ENCODE results near the gene HK1.

Gene HK1

DNA sequence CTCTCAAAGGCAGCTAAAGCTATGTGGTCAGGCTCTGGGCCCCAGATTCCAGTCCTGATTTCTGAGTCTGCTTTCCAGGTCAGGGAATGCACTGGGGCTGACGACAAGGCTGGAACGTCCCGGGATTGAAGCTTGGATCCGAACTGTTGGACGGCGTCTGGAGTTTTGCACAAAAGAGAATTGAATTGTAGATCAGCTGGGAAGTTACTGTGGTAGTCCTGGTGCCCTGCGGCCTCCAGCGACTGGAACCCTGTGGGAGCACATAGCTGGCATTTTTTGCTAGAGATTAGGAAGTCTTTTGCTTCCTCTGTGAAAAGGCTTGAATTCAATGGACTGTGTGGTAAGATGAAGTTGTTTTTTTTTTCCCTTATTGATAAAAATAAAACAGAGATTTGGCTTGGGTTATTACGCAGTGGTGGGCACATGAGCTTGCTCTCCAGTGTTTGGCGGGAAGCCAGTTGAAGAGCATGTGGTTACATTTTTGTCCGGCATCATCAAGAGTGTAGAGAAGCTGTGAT lies at the start of gene HK1:
Gene HK1, plus strand, starts transcription at position 51 of the 518 bp plus-strand sequence.
- Mint-ChIP-seq H3K27me3 (peaks cover 15% of the 10 kb centered on the region), H3K4me1 (no peaks in the 10 kb centered on the region), H3K9me3 (no peaks in the 10 kb centered on the region), H3K27ac (no peak within 1 kb of the TSS), H3K4me3 (no peak within 1 kb of the TSS)
- DNase-seq (no peak), ATAC-seq (no peak)

DNA sequence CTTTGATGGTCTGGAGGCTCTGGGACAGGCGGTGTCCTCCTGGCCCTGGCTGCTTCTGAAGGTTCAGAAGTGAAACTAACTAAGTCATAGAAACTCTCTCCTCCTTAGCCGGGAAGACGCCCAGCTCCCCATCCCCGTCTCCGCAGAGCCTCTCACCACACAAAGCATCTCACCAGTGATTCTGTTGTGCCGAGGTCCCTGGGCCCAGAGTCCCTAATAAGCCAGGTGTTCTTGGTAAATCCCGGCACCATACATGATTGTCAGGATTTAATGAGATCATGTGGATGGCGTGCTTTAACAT lies 48.7 kb upstream of the HK1 start:
- no peak for ATAC-seq
- peak overlapping the region in 1 of 2 donors; percentile 98 for H3K27ac Mint-ChIP-seq
- no peaks in the 10 kb centered on the region for H3K9me3 Mint-ChIP-seq
- peaks cover 13% of the 10 kb centered on the region for H3K27me3 Mint-ChIP-seq
- peak overlapping the region; percentile 84 to 87 for H3K4me3 Mint-ChIP-seq
- DNase-seq = no peak
- H3K4me1 Mint-ChIP-seq = peaks cover 64% of the 10 kb centered on the region

DNA sequence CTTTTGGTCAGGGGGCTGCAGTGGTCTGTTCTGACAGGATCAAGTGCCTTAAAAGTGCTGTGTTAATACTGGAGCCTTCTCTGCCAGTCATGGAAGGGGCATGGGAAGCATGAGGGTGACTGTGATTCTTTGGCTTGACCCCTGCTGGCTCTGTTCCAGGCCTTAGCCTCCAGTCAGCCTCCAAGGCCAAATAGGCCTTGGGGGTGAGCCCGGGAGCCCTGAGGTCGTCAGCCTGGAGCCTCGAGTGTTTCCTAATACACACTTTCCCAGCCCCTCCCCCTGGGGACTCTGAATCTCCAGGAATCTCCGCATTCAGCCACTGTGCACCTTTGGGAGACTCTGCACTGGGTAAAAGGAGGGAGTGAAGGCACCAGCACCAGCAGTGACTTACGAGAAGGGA lies 48.2 kb upstream of the HK1 start:
- H3K4me3 Mint-ChIP-seq = peak overlapping the region; percentile 84 to 87
- ATAC-seq = no peak

DNA sequence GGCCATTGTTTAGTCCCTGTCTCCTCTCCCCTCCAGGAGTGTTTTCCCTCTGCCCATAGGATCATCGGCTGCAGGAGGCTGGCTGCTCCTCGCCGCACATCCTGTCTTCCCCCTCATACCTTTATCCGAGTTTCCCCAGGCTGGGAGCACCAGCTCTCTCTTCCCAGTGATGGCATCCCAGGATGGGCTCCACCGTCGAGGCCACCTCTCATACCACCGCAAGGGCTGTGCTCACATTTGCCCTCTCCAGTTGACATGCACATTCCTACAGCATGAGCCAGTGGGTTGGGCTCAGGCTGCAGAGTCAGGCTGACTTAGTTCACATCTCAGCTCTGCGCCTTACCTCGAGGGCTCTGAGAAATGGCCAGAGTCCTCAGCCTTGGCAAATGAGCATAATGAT lies 46.0 kb upstream of the HK1 start:
- H3K4me1 Mint-ChIP-seq = peaks cover 49% of the 10 kb centered on the region
- peaks cover 13% of the 10 kb centered on the region for H3K27me3 Mint-ChIP-seq

More for the DNA sequence above, 48.2 kb upstream of the HK1 start:
- no peak for DNase-seq
- H3K4me1 Mint-ChIP-seq = peaks cover 58% of the 10 kb centered on the region
- no peaks in the 10 kb centered on the region for H3K9me3 Mint-ChIP-seq
- H3K27me3 Mint-ChIP-seq = peaks cover 13% of the 10 kb centered on the region
- H3K27ac Mint-ChIP-seq = no peak overlapping the region

DNA sequence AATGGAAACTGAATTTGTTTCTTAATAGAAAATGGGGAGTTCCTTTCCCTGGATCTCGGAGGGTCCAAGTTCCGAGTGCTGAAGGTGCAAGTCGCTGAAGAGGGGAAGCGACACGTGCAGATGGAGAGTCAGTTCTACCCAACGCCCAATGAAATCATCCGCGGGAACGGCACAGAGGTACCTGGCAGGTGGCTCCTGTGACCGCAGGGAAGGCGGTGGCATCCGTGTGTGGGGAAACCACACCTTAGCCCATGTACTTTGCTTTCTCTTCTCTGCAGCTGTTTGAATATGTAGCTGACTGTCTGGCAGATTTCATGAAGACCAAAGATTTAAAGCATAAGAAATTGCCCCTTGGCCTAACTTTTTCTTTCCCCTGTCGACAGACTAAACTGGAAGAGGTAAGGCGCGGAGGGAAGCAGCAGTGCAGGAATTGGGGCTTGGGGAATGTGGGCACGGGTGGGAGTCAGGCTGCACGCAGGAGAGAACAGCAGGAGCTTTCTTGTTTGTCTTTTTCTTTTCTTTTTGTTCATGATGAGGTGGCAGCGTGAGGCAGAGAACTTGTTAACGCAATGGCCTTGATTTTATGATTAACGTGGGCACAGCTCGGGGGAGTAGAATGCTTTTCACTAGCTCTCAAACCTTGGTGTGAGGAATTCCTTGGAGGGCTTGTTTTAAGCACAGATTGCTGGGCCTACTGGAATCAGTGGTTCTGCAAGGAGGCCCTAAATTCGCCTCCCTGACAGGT lies 45.4 kb upstream of the HK1 start:
- peak overlapping the region; percentile 4 to 45 for H3K4me3 Mint-ChIP-seq
- DNase-seq (no peak), ATAC-seq (no peak)
- H3K27ac Mint-ChIP-seq = peak overlapping the region in 1 of 2 donors; percentile 43
- H3K27me3 Mint-ChIP-seq = peaks cover 13% of the 10 kb centered on the region
- peaks cover 42% of the 10 kb centered on the region for H3K4me1 Mint-ChIP-seq
- H3K9me3 Mint-ChIP-seq = no peaks in the 10 kb centered on the region

More for the DNA sequence above, 46.0 kb upstream of the HK1 start:
- ATAC-seq (no peak), DNase-seq (no peak)
- Mint-ChIP-seq H3K4me3 (no peak overlapping the region), H3K27ac (peak overlapping the region in 1 of 2 donors; percentile 0), H3K9me3 (no peaks in the 10 kb centered on the region)

DNA sequence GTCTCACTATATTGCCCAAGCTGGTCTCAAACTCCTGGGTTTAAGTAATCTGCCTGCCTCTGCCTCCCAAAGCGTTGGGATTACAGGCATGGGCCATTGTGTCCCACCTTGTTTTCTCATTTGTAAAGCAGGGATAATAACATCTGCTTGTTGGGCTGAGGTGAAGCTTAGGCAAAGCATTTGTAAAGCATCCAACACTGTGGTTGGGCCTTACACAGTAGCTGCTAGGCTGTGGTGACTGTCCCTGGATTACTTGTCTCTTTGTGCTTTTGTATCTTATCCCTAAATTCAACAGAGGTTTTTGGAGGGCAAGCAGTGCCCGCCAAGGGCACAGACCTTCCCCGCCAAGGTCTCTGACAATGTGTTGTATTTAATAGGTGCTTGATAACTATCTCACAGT lies 43.8 kb upstream of the HK1 start:
- Mint-ChIP-seq H3K4me3 (no peak overlapping the region), H3K9me3 (no peaks in the 10 kb centered on the region), H3K4me1 (peaks cover 27% of the 10 kb centered on the region), H3K27ac (no peak overlapping the region), H3K27me3 (peaks cover 13% of the 10 kb centered on the region)
- ATAC-seq (no peak), DNase-seq (no peak)

DNA sequence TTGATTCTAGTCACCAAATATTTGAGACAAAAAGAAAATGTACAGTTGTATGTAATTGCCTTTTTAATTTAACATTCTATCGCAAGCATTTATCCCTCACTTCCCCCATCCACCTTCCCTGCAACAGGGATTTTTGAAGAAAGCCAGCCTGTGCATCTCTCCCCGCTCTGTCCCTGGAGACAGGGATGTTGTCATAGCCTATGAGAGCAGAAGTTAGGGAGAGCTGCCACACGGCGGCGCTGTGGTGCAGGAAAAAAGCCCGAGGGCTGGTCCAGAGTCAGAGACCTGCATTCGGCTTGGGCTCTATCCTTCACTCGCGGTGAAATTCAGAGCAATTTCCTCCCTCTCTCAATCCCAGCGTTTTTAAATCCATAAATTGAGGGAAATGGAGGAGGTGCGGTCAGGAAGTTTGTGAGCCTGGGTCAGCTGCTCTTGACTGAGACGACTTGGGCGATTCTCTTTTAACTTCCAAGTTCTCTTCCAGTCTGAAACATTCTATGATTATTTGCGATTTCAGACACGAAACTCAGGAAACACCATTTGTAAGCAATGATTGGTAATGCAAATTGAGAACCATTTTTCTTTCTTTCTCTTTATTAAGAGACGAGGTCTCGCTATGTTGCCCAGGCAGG lies 40.7 kb upstream of the HK1 start:
- Mint-ChIP-seq H3K4me3 (peak overlapping the region in 1 of 2 donors; percentile 11), H3K4me1 (peaks cover 9% of the 10 kb centered on the region), H3K27me3 (no peaks in the 10 kb centered on the region), H3K27ac (no peak overlapping the region), H3K9me3 (no peaks in the 10 kb centered on the region)
- ATAC-seq (peak; percentile 99), DNase-seq (peak; percentile 82 to 83)

DNA sequence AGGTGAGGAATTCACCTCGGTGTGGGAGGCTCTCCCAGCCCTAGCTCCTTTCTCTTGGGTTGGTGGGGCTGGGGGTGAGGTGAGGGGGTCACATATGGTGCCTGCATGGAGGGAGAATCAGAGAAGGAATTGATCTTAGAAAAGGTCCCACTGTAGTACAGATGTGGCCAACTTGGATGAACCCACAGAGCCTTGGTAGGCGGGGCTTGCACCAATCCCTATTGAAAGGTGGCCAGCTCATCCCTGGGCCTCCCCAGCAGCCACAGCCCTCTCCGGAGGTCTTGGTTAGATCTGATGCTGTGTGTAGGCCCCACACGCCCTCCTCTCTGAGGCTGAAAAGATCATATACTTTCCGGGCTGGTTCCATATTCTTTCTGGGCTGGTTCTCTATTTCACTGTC lies 39.2 kb upstream of the HK1 start:
- H3K27ac Mint-ChIP-seq = no peak overlapping the region
- DNase-seq = no peak
- H3K4me3 Mint-ChIP-seq = no peak overlapping the region
- no peak for ATAC-seq
- no peaks in the 10 kb centered on the region for H3K27me3 Mint-ChIP-seq
- H3K4me1 Mint-ChIP-seq = no peaks in the 10 kb centered on the region
- no peaks in the 10 kb centered on the region for H3K9me3 Mint-ChIP-seq

DNA sequence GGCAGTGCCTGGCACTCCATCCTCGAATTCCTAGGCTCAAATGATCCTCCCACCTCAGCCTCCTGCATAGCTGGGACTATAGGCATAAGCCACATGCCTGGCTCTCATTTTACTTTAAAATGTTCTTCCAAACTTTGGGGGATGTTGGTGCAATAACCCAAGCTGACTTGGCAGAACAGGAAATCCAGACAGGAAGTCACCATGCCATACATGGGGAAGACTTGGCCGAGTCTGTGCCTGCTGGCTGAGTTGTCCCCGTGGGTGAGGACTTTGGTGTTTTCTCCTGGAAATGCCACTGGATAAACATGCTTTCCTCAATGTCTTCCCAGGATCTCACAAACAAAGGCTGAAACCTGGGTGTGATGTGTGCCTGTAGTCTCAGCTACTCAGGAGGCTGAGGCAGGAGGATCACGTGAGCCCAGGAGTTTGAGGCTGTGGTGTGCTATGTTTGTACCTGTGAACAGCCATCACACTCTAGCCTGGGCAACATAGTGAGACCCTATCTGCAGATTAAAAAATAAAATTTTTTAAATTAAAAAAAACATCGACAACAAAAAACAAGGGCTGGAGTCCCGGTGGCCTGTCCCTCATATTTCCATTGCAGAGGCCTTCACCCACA lies 38.4 kb upstream of the HK1 start:
- H3K27me3 Mint-ChIP-seq = no peaks in the 10 kb centered on the region
- H3K9me3 Mint-ChIP-seq = no peaks in the 10 kb centered on the region
- no peaks in the 10 kb centered on the region for H3K4me1 Mint-ChIP-seq
- ATAC-seq = no peak
- no peak for DNase-seq
- H3K4me3 Mint-ChIP-seq = no peak overlapping the region
- peak overlapping the region in 1 of 2 donors; percentile 11 for H3K27ac Mint-ChIP-seq

DNA sequence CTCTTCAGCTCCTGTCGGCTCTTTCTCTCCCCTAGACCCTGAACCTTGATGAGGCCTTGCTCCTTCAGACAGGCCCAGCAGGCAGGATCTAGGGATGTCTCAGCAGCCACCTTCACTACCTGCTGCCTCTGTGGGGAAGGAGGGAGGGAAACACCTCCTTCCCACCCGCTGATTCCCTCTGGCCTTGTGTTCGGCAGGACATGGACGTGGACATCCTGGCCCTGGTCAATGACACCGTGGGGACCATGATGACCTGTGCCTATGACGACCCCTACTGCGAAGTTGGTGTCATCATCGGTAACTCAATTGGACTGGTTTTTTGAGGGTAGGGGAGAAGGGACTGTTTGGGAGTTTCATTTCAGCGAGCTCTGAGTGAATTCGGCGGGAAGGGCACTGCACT lies 37.8 kb upstream of the HK1 start:
- no peak overlapping the region for H3K27ac Mint-ChIP-seq
- no peak for DNase-seq
- H3K9me3 Mint-ChIP-seq = no peaks in the 10 kb centered on the region
- no peak for ATAC-seq
- no peak overlapping the region for H3K4me3 Mint-ChIP-seq
- H3K27me3 Mint-ChIP-seq = no peaks in the 10 kb centered on the region
- H3K4me1 Mint-ChIP-seq = no peaks in the 10 kb centered on the region

DNA sequence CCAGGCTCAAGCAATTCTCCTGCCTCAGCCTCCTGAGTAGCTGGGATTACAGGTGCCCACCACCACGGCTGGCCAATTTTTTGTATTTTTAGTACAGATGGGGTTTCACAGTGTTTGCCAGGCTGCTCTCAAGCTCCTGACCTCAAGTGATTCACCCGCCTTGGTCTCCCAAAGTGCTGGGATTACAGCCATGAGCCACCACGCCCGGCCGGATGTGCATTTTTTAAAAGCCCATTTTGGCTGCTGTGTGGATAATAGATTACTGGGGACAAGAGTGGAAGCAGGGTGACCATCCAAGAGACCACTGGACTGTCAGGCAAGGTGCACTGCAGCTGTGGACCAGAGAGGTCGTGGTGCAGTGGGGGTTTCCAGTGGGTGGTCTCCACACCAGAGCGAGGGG lies 36.7 kb upstream of the HK1 start:
- H3K27me3 Mint-ChIP-seq = no peaks in the 10 kb centered on the region
- H3K4me1 Mint-ChIP-seq = no peaks in the 10 kb centered on the region
- DNase-seq (no peak), ATAC-seq (no peak)
- no peak overlapping the region for H3K27ac Mint-ChIP-seq
- H3K4me3 Mint-ChIP-seq = no peak overlapping the region
- H3K9me3 Mint-ChIP-seq = no peaks in the 10 kb centered on the region

DNA sequence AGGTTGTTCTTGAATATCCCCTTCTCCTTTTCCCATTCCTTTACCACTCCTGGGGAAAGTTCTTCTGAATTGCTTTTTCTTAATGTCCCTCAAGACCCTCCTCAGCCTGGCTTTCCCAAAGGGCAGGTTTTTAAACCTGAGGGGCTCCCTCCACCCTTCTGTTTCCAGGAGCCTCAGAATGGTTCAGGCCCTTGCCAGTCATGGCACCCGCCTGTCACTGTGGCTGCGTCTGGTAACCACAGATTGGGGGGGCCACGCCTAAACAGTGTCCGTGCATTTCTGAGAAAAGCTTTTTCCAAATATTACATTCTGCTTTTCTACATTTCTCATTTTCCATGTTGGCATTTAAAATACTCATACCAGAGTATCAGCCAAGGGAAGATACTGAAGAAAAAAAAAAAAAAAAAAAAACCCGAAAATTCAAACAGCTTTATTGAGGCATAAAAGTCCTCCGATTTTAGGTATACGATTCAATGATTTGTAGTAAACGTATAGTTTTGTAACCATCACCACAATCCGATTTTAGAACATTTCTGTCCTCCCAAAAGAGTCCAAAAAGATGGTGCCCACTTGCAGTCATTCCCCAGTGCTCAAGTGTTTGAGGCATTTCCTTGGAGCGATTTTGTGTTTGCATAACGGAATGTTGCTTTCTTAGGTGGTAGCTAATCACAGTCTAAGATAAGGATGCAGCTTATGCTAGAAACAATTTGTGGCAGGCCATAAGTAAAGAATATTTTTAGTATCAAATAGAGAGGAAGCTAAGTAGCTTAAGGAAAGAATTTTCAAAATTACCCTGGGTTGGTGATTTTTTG lies 36.0 kb upstream of the HK1 start:
- no peak overlapping the region for H3K27ac Mint-ChIP-seq
- no peaks in the 10 kb centered on the region for H3K4me1 Mint-ChIP-seq
- DNase-seq (no peak), ATAC-seq (no peak)
- H3K4me3 Mint-ChIP-seq = no peak overlapping the region
- no peaks in the 10 kb centered on the region for H3K27me3 Mint-ChIP-seq
- no peaks in the 10 kb centered on the region for H3K9me3 Mint-ChIP-seq

DNA sequence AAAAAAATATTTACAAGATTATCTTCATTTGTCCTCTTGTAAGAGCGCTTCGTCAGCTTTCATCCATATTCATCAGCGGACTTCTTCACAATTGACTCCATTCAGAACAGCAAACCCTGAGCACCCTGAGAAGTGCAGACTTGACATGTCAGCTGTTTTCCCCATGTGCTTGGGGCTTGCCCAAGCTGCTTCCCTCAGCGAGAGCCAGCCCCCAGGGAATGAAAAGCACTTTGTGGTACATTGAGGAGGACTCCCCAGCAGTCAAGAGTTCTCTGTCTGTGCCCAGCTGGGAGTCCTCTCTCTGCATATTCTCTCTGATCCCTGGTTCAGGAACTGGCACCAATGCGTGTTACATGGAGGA lies 35.5 kb upstream of the HK1 start:
- H3K4me1 Mint-ChIP-seq = no peaks in the 10 kb centered on the region
- H3K27me3 Mint-ChIP-seq = no peaks in the 10 kb centered on the region
- H3K27ac Mint-ChIP-seq = no peak overlapping the region
- H3K4me3 Mint-ChIP-seq = no peak overlapping the region
- DNase-seq (no peak), ATAC-seq (no peak)
- no peaks in the 10 kb centered on the region for H3K9me3 Mint-ChIP-seq

DNA sequence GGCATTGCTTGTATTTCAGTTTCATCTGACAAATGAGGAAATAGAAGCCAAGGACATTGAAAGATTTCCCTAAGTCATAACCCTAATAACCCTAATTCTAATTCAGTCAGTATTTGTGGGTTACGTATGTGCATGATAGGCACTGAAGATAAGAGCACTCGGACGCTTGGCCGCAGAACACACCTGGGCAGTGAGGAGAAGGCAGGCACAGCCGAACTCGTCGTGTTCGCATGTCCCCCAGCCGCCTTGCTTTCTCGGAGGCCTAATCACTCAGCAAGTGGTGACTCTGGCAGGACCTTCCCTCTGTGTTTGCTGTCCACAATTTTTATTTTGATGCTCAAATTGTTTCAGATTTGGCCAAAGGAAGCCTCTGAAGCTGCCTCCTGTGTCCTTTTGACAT lies 34.5 kb upstream of the HK1 start:
- DNase-seq (no peak), ATAC-seq (no peak)
- Mint-ChIP-seq H3K9me3 (no peaks in the 10 kb centered on the region), H3K4me3 (no peak overlapping the region), H3K27me3 (no peaks in the 10 kb centered on the region), H3K4me1 (no peaks in the 10 kb centered on the region), H3K27ac (no peak overlapping the region)

DNA sequence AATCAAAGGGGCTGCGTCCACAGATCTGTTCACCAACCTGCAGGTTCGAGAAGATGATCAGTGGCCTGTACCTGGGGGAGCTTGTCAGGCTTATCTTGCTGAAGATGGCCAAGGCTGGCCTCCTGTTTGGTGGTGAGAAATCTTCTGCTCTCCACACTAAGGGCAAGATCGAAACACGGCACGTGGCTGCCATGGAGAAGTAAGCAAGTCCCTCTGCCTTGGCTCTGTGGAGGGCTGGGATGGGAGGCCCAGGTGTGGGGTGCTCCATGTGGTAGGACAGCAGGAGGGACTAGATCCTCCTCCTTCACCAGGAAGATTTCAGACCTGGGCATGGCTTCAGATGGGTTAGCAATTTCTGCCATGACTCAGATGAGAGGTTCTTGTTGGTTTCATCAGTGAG lies 32.3 kb upstream of the HK1 start:
- H3K4me3 Mint-ChIP-seq = no peak overlapping the region
- no peak overlapping the region for H3K27ac Mint-ChIP-seq
- ATAC-seq (no peak), DNase-seq (no peak)
- H3K4me1 Mint-ChIP-seq = no peaks in the 10 kb centered on the region
- no peaks in the 10 kb centered on the region for H3K27me3 Mint-ChIP-seq
- no peaks in the 10 kb centered on the region for H3K9me3 Mint-ChIP-seq
